Measurements from ENCODE around the gene C20orf141.
"Not testable (repeated sequence)": the region's sequence is repeated elsewhere in the genome, so short reads cannot be mapped to it uniquely, and the experiment has no call there.

C20orf141 gene

GRCh38 chr20:2799688-2800520 is 14.9 kb upstream of the C20orf141 start:
- peak in 2 of 4 experiments; percentile 27 to 39 for DNase-seq

GRCh38 chr20:2800521-2801285 is 14.1 kb upstream of the C20orf141 start, which contains the start of gene CPXM1:
CPXM1 (minus strand) TSS chr20:2800627; CDS start chr20:2800572, 55 bp downstream.
- DNase-seq, result peak; percentile 20 to 61 (median 45)

GRCh38 chr20:2801286-2801728 is 13.5 kb upstream of the C20orf141 start:
- DNase-seq, result no peak

GRCh38 chr20:2804041-2804828 is 10.6 kb upstream of the C20orf141 start:
- no peak for DNase-seq

- DNase-seq, result peak in 1 of 4 experiments; percentile 31
These were observed 9.7 kb upstream of the C20orf141 start for GRCh38 chr20:2804852-2805688.

GRCh38 chr20:2805689-2806350 is 9.0 kb upstream of the C20orf141 start:
- no peak for DNase-seq

- no peak for DNase-seq
These were observed 8.5 kb upstream of the C20orf141 start for GRCh38 chr20:2806351-2806701.

GRCh38 chr20:2807019-2807418 is 7.8 kb upstream of the C20orf141 start:
- DNase-seq, result no peak

GRCh38 chr20:2807929-2808328 is 6.9 kb upstream of the C20orf141 start:
- not testable (repeated sequence) for DNase-seq

GRCh38 chr20:2809690-2810089 is 5.1 kb upstream of the C20orf141 start:
- DNase-seq, result no peak

- DNase-seq, result no peak
These were observed 2.6 kb upstream of the C20orf141 start for GRCh38 chr20:2812189-2812588.

GRCh38 chr20:2814076-2814475 is 711 bp upstream of the C20orf141 start:
- DNase-seq, result no peak

- no peak for DNase-seq
These were observed 584 bp downstream of the C20orf141 start for GRCh38 chr20:2815242-2815900.

GRCh38 chr20:2816030-2816582 is 1.3 kb downstream of the C20orf141 start, which contains the start of gene TMEM239:
TMEM239 (plus strand) TSS chr20:2816364; CDS start chr20:2816555, 191 bp downstream.
- DNase-seq, result no peak

- DNase-seq, result no peak
These were observed 2.0 kb downstream of the C20orf141 start for GRCh38 chr20:2816583-2817340.

- DNase-seq, result no peak
These were observed 2.5 kb downstream of the C20orf141 start for GRCh38 chr20:2817341-2817726.

- no peak for DNase-seq
These were observed 3.3 kb downstream of the C20orf141 start for GRCh38 chr20:2817891-2818595.

- DNase-seq, result no peak
These were observed 5.5 kb downstream of the C20orf141 start for GRCh38 chr20:2820084-2820895.

Measured in suppressor macrophage (primary cell).